Astrocyte (in vitro differentiated cells and primary cell): ENCODE data around the gene EYA2.

ENCODE experiments used
- CTCF ChIP-seq: IDR thresholded peaks from 2 replicates; pipeline ENCODE4 v1.5.1; 2011; ENCODE audit warnings: low read depth, mild to moderate bottlenecking, inconsistent platforms, low read length, moderate library complexity; ENCODE audit not compliant: insufficient read depth
- EZH2 ChIP-seq: IDR thresholded peaks from 2 replicates; pipeline ENCODE4 v1.6.1; 2012; ENCODE audit warnings: mild to moderate bottlenecking, low read length, inconsistent platforms; ENCODE audit not compliant: insufficient read depth

DNA sequence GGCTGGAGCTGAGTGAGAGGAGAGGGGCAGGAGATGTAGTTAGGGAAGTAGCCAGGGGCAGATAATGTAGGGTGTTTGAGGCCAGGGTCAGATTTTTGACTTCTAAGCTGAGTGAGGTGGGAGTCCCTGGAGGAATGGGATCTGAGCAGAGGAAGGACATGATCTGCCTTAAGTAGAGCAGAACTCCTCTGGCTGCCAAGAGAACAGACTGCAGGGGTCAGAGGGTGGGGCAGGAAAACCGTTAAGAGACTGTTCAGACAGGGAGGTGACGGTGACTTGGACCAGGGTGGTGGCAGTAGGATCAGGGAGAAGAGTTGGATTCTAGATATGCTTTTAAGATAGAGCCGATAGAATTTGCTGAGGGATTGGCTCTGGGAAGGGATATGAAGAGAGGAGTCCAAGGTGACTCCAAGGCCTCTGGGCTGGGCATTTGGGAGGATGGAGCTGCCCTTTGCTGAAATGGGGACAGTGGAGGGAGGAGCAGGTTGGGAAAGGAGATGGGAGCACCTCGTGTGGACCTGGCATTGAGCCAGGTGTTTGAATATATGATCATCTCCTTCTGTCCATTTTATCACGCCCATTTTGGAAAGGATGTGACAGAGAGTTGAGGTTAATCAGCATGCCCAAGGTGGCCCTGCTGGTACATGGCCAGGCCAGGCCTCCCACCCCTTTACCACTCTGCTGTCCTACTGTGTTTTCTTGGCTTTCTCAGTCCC lies 18.8 kb downstream of the EYA2 start:
- no peak for TF ChIP-seq CTCF
- TF ChIP-seq EZH2, result no peak
